GM21723 (cell line): ENCODE measurements around the gene ATXN1.
"Not testable (repeated sequence)": the region's sequence is repeated elsewhere in the genome, so short reads cannot be mapped to it uniquely, and the experiment has no call there.

Source experiments
- ATAC-seq: cut with Tn5 transposase; IDR thresholded peaks from one replicate; pipeline ENCODE4 v1.9.1; 2021; ENCODE audit warnings: mild to moderate bottlenecking, moderate library complexity; ENCODE audit not compliant: unreplicated experiment

The ATXN1 gene

DNA sequence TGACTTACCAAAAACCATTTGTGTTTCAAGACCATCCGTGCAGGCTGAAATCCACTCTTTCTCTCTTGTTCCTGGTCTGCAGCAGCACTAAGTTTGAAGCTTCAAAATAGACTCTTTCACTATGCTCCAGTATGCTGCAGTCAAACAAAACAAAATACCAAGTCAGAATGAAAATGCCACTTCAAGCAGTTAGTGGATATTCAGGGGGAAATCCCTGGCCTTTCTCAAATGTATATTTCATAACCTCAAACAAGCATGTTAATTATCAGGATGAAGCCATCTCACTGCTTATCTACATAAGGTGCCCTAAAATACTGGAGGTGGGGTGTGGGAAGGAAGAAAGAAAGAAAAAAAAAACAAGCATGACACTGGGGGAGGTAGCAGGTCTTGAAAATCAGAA is 103.5 kb downstream of the ATXN1 start:
- ATAC-seq, result peak; percentile 60

DNA sequence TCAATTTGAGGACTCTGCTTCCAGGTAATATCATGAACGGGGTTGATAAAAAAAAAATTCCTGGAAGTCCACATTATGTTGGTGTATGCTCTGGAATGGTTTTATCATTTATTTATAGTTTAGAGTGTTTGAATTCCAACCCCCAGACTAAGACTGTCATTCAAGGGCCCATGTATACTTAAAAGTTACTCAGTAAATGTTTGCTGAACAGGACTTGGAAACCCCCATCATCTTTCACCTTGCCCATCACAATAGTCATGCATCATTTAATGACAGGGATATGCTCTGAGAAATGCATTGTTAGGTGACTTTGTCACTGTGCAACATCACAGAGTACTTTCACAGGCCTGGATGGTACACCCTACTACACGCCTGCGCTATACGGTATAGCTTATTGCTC is 104.8 kb downstream of the ATXN1 start:
- no peak for ATAC-seq

DNA sequence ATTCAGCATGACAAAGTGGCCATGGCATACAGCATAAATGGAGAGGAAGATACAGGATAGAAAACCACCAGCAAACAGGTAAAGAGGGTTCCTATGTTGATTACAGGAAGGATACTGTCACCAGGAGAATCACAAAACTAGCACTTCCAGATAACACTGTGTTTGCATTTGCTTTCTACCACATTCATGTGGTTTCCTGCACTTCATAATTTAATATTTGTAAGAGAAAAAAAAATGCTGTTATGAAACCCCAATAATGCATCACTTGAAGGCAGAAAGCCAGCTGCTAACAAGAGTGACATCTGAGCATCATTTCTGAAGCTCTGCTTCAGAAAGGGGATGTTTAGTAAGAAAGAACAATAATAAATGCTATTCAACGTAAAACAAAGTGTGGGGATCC is 106.6 kb downstream of the ATXN1 start:
- no peak for ATAC-seq

DNA sequence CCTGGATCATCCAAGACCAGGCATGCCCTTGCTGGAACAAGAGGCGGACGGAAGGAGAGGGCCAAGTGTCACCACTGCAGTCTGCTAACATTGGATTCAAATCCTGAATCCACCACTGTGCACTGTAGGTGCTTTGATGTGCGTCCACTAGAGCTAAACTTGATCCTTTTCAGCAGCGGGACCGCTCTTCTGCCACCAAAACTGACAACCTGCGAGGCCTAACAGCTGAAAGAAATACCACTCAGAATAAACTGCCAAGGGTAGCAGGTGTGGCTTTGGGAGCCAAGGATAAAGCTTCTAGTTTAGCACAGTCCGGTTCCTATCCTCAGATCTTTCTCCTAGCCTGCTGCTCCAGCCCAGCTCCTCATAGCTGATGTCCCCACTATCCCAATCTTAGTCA is 108.0 kb downstream of the ATXN1 start:
- ATAC-seq, result no peak

DNA sequence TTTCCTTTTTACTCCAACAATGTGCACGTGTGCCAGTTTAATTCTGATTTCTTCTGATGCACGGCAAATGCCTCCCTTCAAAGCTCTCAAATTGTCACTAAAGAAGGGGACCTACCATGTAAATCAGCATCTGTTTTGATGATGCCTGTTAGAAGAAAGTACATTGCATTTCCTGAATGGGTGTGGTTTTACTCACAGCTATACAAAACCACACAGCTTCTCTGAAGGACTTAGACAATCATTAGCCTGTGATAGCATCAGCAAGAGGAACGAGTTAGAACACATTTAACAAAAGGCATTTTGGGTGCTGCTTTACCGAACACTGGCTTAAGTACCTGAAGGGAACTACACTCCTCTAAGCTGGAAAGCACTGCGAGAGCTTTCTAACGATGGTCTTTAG is 109.4 kb downstream of the ATXN1 start:
- ATAC-seq, result peak; percentile 76

DNA sequence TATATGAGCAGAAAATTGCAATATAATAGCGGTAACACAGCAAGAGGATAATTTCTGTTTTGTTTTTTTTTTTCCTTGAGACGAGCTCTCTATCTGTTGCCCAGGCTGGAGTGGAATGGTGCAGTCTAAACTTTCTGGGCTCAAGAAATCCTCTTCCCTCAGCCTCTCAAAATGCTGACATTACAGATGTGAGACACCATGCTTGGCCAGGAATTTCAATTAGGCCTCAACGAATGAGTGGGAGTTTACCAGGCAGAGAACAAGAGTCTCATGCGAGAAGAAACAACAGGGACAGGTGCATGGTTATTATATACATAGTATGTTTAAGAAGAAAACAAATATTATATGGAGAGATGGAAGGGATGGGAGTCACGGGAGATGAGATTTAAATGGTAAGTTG is 111.4 kb downstream of the ATXN1 start:
- no peak for ATAC-seq

DNA sequence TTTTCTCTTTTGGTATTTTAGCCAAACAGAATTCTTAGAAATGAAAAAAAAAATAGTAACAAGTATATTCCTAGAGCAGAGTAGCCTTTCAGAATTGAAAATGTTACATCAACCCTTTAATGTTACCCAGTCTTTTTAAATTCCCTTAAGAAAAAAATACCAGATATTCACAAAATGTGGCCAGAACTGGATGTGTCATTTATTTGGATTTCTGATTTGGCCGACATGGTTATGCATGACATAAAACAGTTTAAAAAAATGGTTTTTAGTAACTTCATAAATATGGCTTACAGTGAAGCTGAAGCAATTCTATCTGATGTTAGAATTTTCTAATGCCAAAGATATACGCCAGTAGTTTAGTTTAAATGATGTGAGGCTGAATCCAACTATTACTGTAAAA is 112.0 kb downstream of the ATXN1 start:
- no peak for ATAC-seq

DNA sequence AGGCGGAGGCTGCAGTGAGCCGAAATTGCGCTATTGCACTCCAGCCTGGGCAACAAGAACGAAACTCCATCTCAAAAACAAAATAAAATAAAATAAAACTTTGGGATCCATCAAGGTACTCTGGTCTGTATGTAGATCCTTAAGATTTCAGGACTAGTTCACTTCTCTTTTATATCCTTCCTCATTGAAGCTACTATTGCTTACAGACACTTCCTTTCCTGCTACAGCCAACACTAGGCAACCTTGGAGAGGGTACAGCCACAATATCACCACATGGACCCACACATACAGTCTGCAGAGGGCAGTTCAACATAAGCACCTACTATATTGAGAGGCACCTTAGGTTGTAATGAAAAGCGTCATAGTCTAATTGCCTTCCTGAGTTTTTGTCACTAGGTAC is 113.3 kb downstream of the ATXN1 start:
- ATAC-seq, result no peak

DNA sequence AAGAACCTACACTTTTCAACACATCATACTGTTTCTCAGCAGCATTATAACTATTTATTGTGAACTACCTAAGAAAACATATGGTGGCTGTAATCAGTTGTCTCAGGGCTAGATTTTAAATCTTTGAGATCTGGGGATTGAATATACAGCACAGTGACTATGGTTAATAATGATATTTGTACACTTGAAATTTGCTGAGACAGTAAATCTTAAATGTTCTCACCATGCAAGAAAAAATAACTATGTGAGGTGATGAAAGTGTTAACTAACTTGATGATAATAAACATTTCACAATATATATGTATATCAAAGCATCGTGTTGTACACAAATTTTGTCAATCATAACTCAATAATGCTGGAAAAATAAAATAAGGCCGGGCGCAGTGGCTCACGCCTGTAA is 113.8 kb downstream of the ATXN1 start:
- ATAC-seq, result no peak

DNA sequence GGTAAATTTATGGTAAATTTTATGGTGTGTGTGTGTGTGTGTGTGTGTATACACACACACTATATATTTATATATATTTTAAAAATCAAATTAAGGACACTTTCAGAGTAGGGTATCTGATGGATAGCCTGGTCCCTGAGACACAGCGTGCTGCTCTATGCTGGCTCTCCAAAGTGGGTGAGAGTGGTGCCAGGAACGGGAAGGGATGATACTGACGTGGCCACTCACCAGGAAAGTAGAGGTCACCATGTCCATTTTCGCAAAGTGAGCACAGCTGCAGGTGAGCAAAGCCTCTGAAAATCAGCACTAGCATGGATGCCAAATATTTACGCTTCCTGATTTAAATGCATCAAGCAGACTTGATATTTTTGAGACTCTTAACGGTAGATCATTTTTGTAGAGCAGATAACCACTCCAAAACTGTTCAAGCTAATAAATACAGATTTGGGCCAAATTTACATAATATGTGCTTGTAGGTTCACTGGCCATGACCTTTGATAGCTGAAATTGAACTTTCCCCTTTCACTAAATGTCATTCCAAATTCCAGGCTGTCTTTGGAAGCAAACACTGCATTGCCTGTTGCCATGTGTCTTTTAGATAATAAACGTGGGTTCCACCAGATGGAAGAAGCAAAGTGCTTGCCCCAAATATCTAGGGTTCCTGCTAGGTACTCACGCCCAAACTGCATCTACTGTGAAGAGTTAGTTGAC is 116.6 kb downstream of the ATXN1 start:
- ATAC-seq, result no peak

DNA sequence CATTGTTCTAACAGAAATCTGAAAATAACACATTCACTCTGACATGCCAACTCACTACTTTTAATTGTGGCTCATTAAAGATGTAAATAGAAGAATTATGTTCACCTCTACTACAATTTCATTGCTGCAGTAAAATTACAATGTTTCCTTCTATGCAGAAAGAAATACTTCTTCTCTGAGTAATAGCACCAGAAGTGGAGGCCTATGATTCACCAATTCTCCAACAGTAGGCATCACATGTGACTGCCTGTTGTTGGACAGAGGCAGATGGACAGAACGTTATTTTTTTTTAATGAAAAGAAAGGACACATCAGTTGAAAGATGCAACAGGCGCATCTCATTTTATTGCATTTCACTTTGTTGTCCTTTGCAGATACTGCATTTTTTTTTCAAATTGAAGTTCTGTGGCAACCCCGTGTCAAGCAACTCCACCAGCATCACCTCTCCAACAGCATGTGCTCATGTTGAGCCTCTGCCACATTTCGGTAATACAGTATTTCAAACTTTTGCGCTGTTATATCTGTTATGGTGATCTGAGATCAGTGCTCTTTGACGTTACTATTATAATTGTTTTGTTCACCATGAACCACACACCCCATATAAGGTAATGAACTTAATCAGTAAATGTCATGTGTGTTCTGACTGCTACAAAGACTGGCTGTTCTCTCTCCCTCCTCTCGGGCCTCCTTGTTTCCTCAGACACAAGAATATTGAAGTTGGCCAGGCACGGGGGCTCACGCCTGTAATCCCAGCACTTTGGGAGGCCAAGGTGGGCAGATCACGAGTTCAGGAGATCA is 121.4 kb downstream of the ATXN1 start:
- no peak for ATAC-seq

DNA sequence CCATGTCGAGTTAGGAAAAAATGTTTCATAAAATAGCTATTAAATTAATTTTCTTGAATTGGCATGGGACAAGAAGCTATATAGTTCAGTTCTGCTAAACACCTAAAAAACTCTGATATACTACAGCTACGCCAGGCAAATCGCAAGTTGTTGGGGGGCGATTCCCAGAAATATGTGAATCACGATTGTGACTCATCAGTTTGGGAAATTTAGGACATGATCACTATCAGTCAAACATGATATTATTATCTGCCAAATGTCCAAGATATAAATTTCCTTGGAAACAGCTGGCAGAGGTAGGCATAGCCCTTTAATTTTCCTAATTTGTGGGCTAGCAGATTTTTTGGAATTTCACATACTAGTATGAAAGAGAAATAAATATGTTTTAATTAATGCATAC is 123.6 kb downstream of the ATXN1 start:
- ATAC-seq, result no peak

DNA sequence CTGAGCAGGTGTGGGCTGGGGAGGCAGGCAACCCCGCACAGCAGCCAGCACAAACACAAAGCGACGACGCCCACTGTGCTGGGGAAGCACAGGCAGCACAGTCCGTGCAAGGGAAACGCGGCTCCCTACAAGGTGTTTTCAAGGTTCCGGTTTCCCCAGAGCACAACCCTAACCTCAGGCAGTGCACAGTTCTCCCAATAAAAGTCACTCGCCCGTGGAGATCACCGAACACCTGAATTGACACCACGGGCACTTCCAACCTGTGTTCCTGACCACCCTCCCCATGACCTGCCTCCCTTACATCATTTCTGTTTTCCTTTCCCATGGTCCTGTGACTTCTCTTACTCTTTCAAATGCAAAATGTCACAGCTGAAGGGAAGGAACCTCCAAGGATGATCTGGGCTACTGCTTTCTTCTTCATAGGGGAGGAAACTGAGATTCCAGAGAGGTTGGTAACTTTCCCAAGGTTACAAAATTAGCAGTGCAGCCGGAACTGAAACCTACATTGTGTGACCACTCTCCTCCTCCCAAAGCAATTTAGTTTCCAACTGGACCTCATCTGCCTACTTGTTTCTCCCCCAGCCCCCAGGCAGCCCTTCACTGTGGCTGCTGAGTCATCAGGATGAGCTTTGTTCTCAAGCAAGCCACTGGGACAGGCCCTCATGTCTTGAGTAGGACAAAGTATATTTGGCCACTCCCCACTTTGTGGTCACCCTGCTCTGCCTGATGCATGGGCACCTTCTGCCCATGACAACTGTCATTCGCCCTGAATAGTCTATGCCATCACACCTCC is 125.3 kb downstream of the ATXN1 start:
- ATAC-seq, result no peak

DNA sequence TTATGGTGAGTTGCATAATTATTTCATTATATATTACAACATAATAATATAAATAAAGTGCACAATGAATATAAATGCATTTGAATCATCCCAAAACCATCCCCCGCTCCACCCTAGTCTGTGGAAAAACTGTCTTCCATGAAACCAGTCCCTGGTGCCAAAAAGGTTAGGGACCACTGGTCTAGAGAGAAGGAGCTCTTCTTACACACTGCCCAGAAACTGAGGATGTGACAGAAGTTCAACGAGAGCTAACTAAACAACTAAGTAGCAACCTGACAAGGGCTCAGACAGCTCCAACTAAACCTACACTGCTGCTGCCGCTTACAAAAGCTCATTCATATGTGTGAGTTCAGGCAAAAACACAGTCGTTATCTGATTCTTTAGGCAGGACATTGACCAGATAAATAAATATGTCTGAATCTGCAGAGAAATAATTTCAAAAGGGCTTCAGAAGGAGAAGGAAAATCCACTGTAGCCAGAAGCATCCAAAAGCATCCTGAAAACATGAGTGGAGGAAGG is 125.9 kb downstream of the ATXN1 start:
- no peak for ATAC-seq

DNA sequence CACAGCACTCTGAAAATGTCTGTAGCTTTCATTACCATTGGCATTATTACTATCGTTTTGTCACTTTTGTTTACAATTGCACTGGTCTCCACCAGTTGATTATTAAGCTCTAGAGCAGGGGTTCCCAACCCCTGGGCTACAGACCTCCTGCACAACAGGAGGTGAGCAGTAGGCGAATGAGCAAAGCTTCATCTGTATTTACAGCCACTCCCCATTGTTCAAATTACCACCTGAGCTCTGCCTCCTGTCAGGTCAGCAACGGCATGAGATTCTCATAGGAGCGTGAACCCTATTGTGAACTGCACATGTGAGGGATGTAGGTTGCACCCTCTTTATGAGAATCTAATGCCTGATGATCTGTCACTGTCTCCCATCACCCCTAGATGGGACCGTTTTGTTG is 126.4 kb downstream of the ATXN1 start:
- no peak for ATAC-seq

DNA sequence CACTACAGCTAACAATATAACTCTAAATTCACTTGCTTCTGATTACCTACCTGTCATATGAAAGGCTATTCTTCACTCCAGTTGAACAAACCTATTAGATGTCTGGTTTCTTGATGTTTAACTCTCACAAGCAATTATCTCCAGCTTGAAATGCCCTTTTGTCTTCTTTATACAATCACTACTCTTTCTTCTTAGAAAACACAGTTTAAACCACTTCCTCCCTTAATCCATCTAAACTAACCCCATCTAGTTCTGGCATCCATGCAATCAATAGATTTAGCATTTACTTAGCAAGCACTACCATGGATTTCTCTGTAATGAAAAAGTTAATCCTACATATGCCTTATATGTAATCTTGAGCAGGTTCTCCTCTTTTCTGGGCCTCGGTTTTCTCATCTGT is 127.3 kb downstream of the ATXN1 start:
- ATAC-seq, result no peak

DNA sequence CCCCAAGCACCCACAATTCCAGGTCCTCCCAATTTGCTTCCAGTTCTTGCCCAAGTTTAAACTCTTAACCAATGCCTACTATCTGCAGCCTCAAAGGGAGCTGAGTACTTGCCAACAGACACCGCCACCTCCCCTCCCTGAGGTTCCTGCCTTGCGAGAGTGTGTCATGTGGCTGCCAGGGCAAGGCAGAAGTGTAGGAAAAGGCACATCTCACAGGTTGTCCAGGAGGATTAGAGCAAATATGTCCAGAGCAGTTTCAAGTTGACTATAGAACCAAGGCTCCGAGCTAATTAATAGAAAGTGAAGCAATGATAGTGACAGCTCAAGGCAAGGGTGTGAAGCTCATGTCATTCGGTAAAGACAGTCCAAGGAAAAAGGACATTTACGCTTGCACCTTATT is 127.8 kb downstream of the ATXN1 start:
- ATAC-seq, result no peak

DNA sequence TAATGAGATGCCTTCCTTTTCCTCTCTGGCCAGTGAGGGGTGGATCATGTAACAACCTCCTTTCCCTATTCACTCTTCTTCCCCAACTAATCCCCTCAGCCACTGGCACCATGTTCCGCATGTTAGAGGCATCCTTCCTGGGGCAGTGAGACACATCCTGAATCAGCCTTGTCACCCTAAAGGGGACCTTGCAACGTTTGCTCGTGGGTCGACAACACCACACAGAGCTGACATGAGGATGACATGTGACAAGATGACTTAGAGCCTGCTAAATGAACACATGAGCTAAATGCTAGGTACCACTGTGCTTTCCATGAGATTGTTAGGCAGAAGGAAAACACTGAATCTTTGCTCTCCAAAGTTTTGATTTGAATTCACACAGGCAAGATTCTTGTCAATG is 129.2 kb downstream of the ATXN1 start:
- ATAC-seq, result no peak

DNA sequence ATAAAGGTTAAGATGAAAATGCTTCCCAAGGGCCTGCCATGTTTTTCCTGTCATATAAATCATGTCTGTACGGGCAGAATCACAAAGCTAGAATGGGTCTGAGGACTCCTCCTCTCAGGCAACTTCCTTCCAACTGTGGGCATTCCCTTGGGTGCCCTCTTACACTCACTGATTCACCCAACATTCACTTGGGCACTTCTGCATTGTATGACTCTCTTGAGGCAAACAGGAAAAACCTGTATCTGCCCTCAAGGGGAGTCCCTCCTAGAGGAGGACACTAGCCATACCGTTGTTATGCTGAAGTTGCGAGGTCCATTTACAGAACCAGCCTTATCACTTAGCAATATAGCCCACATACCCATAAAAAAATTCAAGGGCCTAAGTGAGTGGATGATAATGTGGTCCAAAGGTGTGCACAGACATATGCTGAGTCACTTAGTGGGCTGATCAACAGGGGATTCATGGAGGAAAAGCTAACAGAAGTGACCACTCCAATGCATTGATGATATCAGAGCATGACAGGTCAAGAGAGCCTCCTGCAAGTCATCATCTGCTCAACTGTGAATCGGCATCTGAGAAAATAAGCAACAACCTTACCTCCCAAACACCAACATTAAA is 131.1 kb downstream of the ATXN1 start:
- ATAC-seq, result no peak

DNA sequence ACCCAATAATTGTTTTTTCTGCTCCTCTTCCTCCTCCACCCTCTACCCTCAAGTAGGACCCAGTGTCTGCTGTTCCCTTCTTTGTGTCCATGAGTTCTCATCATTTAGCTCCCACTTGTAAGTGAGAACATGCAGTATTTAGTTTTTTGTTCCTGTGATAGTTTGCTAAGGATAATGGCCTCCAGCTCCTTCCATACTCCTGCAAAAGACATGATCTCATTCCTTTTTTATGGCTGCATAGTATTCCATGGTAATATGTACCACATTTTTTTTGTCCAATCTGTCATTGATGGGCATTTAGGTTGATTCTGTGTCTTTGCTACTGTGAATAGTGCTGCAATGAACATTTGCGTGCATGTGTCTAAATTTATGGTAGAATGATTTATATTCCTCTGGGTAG is 132.7 kb downstream of the ATXN1 start:
- ATAC-seq, result not testable (repeated sequence)

DNA sequence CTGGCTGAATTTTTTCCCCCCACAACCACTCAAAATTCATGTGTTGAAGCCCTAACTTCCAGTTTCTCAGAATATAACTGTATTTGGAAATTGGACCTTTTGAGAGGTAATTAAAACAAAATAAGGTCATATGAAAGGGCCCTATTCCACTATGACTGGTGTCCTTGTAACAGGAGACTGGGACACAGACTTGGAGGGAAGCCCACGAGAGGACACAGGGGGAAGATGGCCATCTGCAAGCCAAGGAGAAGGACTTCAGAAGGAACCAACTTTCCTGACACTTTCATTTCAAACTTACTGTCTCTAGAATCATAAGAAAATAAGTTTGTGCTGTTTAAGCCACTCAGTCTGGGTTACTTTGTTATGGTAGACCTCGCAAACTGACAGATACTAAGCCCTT is 134.6 kb downstream of the ATXN1 start:
- no peak for ATAC-seq
